MCF 10A (cell line): ENCODE results near the gene PKD1. TPM values are rescaled to one million over a fixed set of nuclear protein-coding genes. Genes with fewer than 3 reads are reported as not detected.
"Not testable (repeated sequence)": the region's sequence is repeated elsewhere in the genome, so short reads cannot be mapped to it uniquely, and the experiment has no call there.

Experiments used
- BruUV-seq: library from RNA; stranded (reverse); fragments of 400-500 nt; replicated peaks from 2 replicates; lab custom pipeline; 2021; lab: Mats Ljungman, UMichigan
- CTCF ChIA-PET: fragments of 300-600 bp; sonication (Branson Sonifier 250); formaldehyde crosslinking; extraction: SDS; loops from one replicate; lab custom pipeline; 2021; ENCODE audit warnings: antibody characterized with exemption, inconsistent platforms; lab: Yijun Ruan, JAX
- POLR2A ChIA-PET: fragments of 300-600, 350-650 bp; sonication (Branson Sonifier 250); formaldehyde crosslinking; extraction: SDS; loops from one replicate; lab custom pipeline; 2020; ENCODE audit warnings: antibody characterized with exemption, inconsistent platforms; lab: Yijun Ruan, JAX
- DNase-seq: peaks from one replicate; pipeline ENCODE4 v3.0.0-alpha.2; 2018; ENCODE audit not compliant: unreplicated experiment
- H3K27ac Mint-ChIP-seq: one replicate; pipeline ENCODE4 v1.8.0; 2022; ENCODE audit warnings: mild to moderate bottlenecking, low read depth, mixed read lengths; ENCODE audit not compliant: unreplicated experiment
- H3K27me3 Mint-ChIP-seq: one replicate; pipeline ENCODE4 v1.8.0; 2022; ENCODE audit warnings: mixed read lengths; ENCODE audit not compliant: insufficient read depth, unreplicated experiment
- H3K36me3 Mint-ChIP-seq: one replicate; pipeline ENCODE4 v1.8.0; 2022; ENCODE audit warnings: mild to moderate bottlenecking, moderate library complexity, mixed read lengths; ENCODE audit not compliant: insufficient read depth, unreplicated experiment
- H3K4me1 Mint-ChIP-seq: one replicate; pipeline ENCODE4 v1.8.0; 2022; ENCODE audit warnings: mixed read lengths; ENCODE audit not compliant: insufficient read depth, unreplicated experiment
- H3K4me3 Mint-ChIP-seq: one replicate; pipeline ENCODE4 v1.8.0; 2022; ENCODE audit warnings: mild to moderate bottlenecking, moderate library complexity, mixed read lengths; ENCODE audit not compliant: unreplicated experiment
- H3K9me3 Mint-ChIP-seq: one replicate; pipeline ENCODE4 v1.8.0; 2022; ENCODE audit warnings: mixed read lengths; ENCODE audit not compliant: unreplicated experiment
- CTCF ChIP-seq: fragments of 200-600 bp; IDR thresholded peaks from one replicate; pipeline ENCODE4 v1.8.0; 2022; ENCODE audit warnings: antibody characterized with exemption, mild to moderate bottlenecking; ENCODE audit not compliant: unreplicated experiment
- intact Hi-C: fragments of 100-400 bp; cut with micrococcal nuclease; formaldehyde crosslinking; loops from 2 replicates; pipeline ENCODE4 v1.14.1; 2022
- total RNA-seq: library from RNA; stranded (reverse); gene quantifications from 2 replicates; pipeline ENCODE4 v1.2.3, GENCODE V29; 2022

Gene PKD1
- total RNA-seq, 1 experiment from 2014 or later = 187 TPM

GRCh38 chr16:2121325-2121724 lies 14.4 kb downstream of the PKD1 start:
- BruUV-seq, H3K27me3 Mint-ChIP-seq, H3K36me3 Mint-ChIP-seq, H3K9me3 Mint-ChIP-seq, H3K27ac Mint-ChIP-seq: not testable (repeated sequence)
- POLR2A ChIA-PET = interaction anchor here (0.8 to 2.3 kb wide), 6 partner anchors 19 to 33 kb away, joined by 3 to 13 read pairs (median 5); partner anchors contain the start of gene TRAF7
- DNase-seq = peak; percentile 66
- peak overlapping the region; percentile 47 for H3K4me3 Mint-ChIP-seq
- peaks cover 19% of the 10 kb centered on the region for H3K4me1 Mint-ChIP-seq
- CTCF ChIA-PET = interaction anchor here (0.6 to 4.1 kb wide), 18 partner anchors 11 to 978 kb away, joined by 3 to 41 read pairs (median 4); partner anchors contain the start of genes PGP and ZSCAN10
- TF ChIP-seq CTCF = peak; percentile 37
- intact Hi-C loops = loop anchor here (1.0 kb wide), 1 partner anchor 19 kb away; no protein-coding TSS in a partner anchor

DNA sequence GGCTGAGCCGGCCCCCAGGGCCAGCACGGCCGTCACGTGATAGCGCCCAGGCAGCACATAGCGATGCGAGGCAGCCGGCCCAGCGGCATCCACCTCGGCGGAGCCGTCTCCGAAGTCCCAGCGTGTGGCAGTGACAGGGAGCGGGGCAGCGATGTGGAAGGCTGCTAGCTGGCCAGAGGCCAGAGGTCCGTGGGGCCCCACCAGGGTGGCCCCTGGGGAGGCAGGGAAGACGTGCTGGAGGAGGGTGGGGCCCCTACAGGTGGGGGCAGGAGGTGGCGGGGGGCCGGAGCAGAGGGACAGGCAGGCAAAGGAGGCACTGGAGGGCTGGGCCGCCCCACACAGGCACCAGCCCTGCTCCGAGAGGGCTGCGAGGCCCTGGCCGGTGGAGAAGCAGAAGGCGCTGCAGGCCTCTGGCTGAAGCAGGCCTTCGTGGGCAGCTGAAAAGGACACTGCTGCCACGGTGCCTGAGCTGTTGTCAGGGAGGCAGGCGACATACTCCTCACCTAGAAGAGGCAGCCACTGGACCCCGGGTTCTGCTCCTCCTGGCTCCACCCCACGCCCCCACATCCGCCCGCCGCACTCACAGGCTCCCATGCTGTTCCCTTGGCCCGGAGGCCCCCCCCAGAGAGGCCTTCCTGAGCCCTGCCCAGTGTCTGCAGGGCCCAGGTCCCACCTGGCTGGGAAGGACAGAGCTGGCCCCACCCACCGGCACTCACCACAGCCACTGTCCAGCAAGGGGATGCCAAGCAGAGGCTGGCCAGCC lies 17.6 kb downstream of the PKD1 start:
- POLR2A ChIA-PET, H3K9me3 Mint-ChIP-seq, H3K27ac Mint-ChIP-seq, H3K4me3 Mint-ChIP-seq, H3K27me3 Mint-ChIP-seq, intact Hi-C loops, CTCF ChIA-PET, DNase-seq, BruUV-seq: not testable (repeated sequence)
- peaks cover 11% of the 10 kb centered on the region for H3K36me3 Mint-ChIP-seq
- H3K4me1 Mint-ChIP-seq = peaks cover 10% of the 10 kb centered on the region

GRCh38 chr16:2117341-2117740 lies 18.4 kb downstream of the PKD1 start:
- POLR2A ChIA-PET, H3K27me3 Mint-ChIP-seq, BruUV-seq, H3K9me3 Mint-ChIP-seq, intact Hi-C loops, H3K27ac Mint-ChIP-seq, DNase-seq, CTCF ChIA-PET, H3K4me3 Mint-ChIP-seq: not testable (repeated sequence)
- Mint-ChIP-seq H3K36me3 (peaks cover 17% of the 10 kb centered on the region), H3K4me1 (peaks cover 10% of the 10 kb centered on the region)

DNA sequence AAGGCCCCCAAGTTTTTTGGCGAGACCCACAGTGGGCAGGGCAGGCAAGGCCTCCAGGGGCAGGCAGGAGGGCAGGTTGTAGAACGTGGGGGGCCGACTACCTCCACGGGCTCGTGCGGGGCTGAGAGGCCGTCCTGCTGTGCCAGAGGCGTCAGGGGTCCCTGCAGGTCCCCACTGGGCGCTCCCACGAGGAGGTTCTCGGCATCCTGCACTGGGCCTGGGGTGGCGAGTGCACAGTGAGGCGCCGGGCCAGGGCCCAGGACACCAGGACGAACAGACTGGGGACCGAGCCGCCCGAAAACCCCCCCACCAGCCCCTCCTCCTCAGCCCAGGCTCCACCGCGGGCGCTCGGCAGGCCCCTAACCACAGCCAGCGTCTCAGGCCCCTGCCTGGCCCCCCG lies 19.3 kb downstream of the PKD1 start:
- BruUV-seq, intact Hi-C loops, CTCF ChIA-PET, POLR2A ChIA-PET, H3K27me3 Mint-ChIP-seq, H3K9me3 Mint-ChIP-seq, DNase-seq, H3K27ac Mint-ChIP-seq, H3K4me3 Mint-ChIP-seq: not testable (repeated sequence)
- Mint-ChIP-seq H3K36me3 (peaks cover 17% of the 10 kb centered on the region), H3K4me1 (peaks cover 10% of the 10 kb centered on the region)

GRCh38 chr16:2115591-2115973 lies 20.1 kb downstream of the PKD1 start:
- H3K36me3 Mint-ChIP-seq = peaks cover 22% of the 10 kb centered on the region
- H3K27ac Mint-ChIP-seq = no peak overlapping the region
- TF ChIP-seq CTCF = no peak
- no TSS peak for BruUV-seq
- ChIA-PET CTCF (no interaction called here), POLR2A (no interaction called here)
- no peaks in the 10 kb centered on the region for H3K9me3 Mint-ChIP-seq
- H3K27me3 Mint-ChIP-seq = no peaks in the 10 kb centered on the region
- H3K4me1 Mint-ChIP-seq = peaks cover 5% of the 10 kb centered on the region
- intact Hi-C loops = no loop called here
- no peak for DNase-seq
- H3K4me3 Mint-ChIP-seq = no peak overlapping the region

- H3K9me3 Mint-ChIP-seq, DNase-seq, H3K27me3 Mint-ChIP-seq, H3K27ac Mint-ChIP-seq, BruUV-seq, H3K4me3 Mint-ChIP-seq, POLR2A ChIA-PET, CTCF ChIA-PET, H3K4me1 Mint-ChIP-seq, intact Hi-C loops: not testable (repeated sequence)
- H3K36me3 Mint-ChIP-seq = peaks cover 18% of the 10 kb centered on the region
These were observed 20.7 kb downstream of the PKD1 start for GRCh38 chr16:2114885-2115590.

- H3K36me3 Mint-ChIP-seq = peaks cover 18% of the 10 kb centered on the region
- H3K4me1 Mint-ChIP-seq, intact Hi-C loops, DNase-seq, H3K27me3 Mint-ChIP-seq, BruUV-seq, H3K27ac Mint-ChIP-seq, H3K9me3 Mint-ChIP-seq, POLR2A ChIA-PET, H3K4me3 Mint-ChIP-seq, CTCF ChIA-PET: not testable (repeated sequence)
These were observed 21.5 kb downstream of the PKD1 start for GRCh38 chr16:2114225-2114624.
